ENCODE data around the gene BCL2L12.
A peak's percentile ranks its signal among the peaks of the same experiment; 100 is the strongest.

BCL2L12 gene

DNA sequence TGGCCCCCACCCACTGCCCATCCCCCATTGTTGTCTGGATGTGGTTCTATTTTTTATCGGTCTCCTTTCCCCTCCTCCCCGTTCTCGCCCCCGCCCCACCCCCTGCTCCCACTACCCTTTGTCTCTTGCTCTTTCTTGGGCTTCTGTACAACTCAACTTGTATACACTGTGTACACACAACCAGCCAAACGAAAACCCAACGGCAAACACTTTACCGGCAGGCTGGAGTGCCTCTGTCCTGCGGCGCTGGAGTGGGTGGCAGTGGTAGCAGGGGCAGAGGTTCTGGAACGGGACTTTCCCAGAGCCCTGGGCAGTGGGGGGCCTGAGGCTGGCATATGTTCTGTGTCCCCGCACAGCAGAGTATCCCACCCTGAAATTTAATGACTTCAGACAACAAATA is 39.5 kb upstream of the BCL2L12 start:
- TF ChIP-seq POLR2AphosphoS5 (IDR thresholded peaks at IDR 0.05; ENCODE audit: low read depth, low read length) (no peak), TAF1 (IDR thresholded peaks at IDR 0.05; ENCODE audit: borderline replicate concordance, insufficient read depth, low read length) (no peak), SIN3A (IDR thresholded peaks at IDR 0.05; ENCODE audit: borderline replicate concordance, insufficient read depth, low read length) (no peak), FOXP2 (optimal IDR thresholded peaks at IDR 0.05; ENCODE audit: borderline replicate concordance, extremely low read depth, extremely low read length, insufficient read depth) (no peak)
- TF ChIP-seq, protein P1, sequence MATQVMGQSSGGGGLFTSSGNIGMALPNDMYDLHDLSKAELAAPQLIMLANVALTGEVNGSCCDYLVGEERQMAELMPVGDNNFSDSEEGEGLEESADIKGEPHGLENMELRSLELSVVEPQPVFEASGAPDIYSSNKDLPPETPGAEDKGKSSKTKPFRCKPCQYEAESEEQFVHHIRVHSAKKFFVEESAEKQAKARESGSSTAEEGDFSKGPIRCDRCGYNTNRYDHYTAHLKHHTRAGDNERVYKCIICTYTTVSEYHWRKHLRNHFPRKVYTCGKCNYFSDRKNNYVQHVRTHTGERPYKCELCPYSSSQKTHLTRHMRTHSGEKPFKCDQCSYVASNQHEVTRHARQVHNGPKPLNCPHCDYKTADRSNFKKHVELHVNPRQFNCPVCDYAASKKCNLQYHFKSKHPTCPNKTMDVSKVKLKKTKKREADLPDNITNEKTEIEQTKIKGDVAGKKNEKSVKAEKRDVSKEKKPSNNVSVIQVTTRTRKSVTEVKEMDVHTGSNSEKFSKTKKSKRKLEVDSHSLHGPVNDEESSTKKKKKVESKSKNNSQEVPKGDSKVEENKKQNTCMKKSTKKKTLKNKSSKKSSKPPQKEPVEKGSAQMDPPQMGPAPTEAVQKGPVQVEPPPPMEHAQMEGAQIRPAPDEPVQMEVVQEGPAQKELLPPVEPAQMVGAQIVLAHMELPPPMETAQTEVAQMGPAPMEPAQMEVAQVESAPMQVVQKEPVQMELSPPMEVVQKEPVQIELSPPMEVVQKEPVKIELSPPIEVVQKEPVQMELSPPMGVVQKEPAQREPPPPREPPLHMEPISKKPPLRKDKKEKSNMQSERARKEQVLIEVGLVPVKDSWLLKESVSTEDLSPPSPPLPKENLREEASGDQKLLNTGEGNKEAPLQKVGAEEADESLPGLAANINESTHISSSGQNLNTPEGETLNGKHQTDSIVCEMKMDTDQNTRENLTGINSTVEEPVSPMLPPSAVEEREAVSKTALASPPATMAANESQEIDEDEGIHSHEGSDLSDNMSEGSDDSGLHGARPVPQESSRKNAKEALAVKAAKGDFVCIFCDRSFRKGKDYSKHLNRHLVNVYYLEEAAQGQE (IDR thresholded peaks at IDR 0.05; ENCODE audit: insufficient read depth in 1 of 2, low read depth in 2 of 2, low read length in 2 of 2), result no peak

GRCh38 chr19:49629659-49630058 is 36.1 kb upstream of the BCL2L12 start:
- no peak for TF ChIP-seq FOXP2 (optimal IDR thresholded peaks at IDR 0.05; ENCODE audit: borderline replicate concordance, extremely low read depth, extremely low read length, insufficient read depth)
- no peak for TF ChIP-seq TAF1 (IDR thresholded peaks at IDR 0.05; ENCODE audit: borderline replicate concordance, insufficient read depth, low read length)
- TF ChIP-seq POLR2AphosphoS5 (IDR thresholded peaks at IDR 0.05; ENCODE audit: low read depth, low read length), result no peak

DNA sequence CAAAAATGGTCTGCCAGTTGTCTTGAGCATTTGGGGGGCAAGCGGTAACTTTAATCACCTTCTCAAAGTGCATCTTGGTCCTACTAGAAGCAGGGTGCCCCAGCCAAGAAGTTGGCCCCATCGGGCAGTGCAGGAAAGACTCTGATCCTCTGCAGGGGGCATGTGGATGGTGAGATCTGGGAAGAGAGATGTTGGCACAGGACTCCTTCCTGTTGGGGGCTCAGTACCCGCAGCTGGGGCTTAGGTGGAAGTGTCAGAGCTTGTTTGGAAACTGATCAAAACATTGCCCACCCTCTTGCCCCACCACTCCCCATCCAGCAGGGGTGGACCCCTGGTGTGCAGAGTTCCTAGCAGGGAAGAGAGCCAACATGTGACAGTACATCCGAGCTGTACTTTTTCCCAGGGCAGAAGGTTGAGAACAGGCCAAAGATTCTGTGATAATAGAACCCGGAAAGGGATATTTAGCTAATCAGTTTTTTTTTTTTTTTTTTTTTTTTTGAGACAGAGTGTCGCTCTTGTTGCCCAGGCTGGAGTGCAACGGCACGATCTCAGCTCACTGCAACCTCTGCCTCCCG is 34.6 kb upstream of the BCL2L12 start:
- TF ChIP-seq TAF1 (IDR thresholded peaks at IDR 0.05; ENCODE audit: borderline replicate concordance, insufficient read depth, low read length), result no peak
- 0 out of 2 replicates have a peak, but pooled peaks have one; percentile 28 for TF ChIP-seq POLR2AphosphoS5 (IDR thresholded peaks at IDR 0.05; ENCODE audit: low read depth, low read length)

- no peak for TF ChIP-seq FOXP2 (optimal IDR thresholded peaks at IDR 0.05; ENCODE audit: borderline replicate concordance, extremely low read depth, extremely low read length, insufficient read depth)
- TF ChIP-seq, protein P1 (IDR thresholded peaks at IDR 0.05; ENCODE audit: insufficient read depth in 1 of 2, low read depth in 2 of 2, low read length in 2 of 2), result no peak
- 0 out of 2 replicates have a peak, but pooled peaks have one; percentile 37 for TF ChIP-seq POLR2AphosphoS5 (IDR thresholded peaks at IDR 0.05; ENCODE audit: low read depth, low read length)
These were observed 34.0 kb upstream of the BCL2L12 start for GRCh38 chr19:49631610-49632192.

GRCh38 chr19:49632576-49632975 is 33.2 kb upstream of the BCL2L12 start:
- no peak for TF ChIP-seq SIN3A (IDR thresholded peaks at IDR 0.05; ENCODE audit: borderline replicate concordance, insufficient read depth, low read length)

DNA sequence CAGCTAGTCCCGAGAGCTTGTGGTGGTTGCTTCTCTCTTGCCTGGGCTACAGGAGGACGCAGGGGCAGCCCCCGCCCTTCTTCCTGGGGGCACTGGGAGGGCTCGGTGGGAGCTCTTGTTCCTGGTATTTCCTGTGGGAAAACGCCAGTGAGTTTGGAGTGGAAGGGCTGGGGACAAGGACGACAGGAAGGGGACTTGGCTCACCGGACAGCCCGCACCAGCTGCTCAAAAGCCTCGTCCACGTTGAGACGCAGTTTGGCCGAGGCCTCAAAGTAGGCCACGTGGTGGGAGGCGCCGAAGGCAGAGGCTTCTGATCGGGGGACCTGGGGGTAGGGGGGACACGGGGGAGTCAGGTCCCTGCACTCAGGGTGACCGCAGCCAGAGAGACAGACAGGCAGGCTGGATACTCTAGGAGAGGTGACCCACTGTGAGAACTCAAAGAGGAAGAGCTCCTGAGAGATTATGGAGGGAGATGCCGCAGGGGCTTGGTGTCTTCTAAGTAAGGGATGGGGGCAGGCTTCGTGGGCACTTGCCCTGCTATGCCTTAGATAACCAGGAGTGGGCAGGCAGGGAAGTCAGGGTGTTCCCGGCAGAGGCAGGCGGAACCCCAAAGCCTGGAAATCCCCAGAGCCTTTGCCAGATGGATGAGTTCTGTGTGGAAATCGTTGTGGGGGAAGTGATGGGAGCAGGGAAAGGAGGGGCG is 30.1 kb upstream of the BCL2L12 start:
- TF ChIP-seq TAF1 (IDR thresholded peaks at IDR 0.05; ENCODE audit: borderline replicate concordance, insufficient read depth, low read length), result no peak
- TF ChIP-seq FOXP2 (optimal IDR thresholded peaks at IDR 0.05; ENCODE audit: borderline replicate concordance, extremely low read depth, extremely low read length, insufficient read depth), result no peak
- no peak for TF ChIP-seq POLR2AphosphoS5 (IDR thresholded peaks at IDR 0.05; ENCODE audit: low read depth, low read length)
- no peak for TF ChIP-seq SIN3A (IDR thresholded peaks at IDR 0.05; ENCODE audit: borderline replicate concordance, insufficient read depth, low read length)
- TF ChIP-seq, protein P1 (IDR thresholded peaks at IDR 0.05; ENCODE audit: insufficient read depth in 1 of 2, low read depth in 2 of 2, low read length in 2 of 2), result no peak

Measured in PFSK-1 (cell line).